Prostate gland (tissue), 2 donors: ENCODE data around the gene SNRPA1. TPM values are rescaled to one million over a fixed set of nuclear protein-coding genes. Genes with fewer than 3 reads are reported as not detected.

Experiments used
- DNase-seq: peaks from one replicate; pipeline ENCODE4 v3.0.0-alpha.2; 2019; ENCODE audit warnings: low spot score
- H3K27ac ChIP-seq, 2 donors: fragments of 200-600 bp; sonication (generic); 2 replicates each; pipeline ENCODE4 v1.5.1; 2017 to 2019
- H3K27me3 ChIP-seq: fragments of 200-600 bp; sonication (generic); replicated peaks from 2 replicates; pipeline ENCODE4 v1.5.1; 2019; ENCODE audit not compliant: insufficient read depth
- H3K36me3 ChIP-seq, 2 donors: fragments of 200-600 bp; sonication (generic); 1 replicate in 1 of 2; 2 replicates in 1 of 2; pipeline versions ENCODE4 v1.5.1 to v1.8.1; 2017 to 2019
- H3K4me1 ChIP-seq: fragments of 200-600 bp; sonication (generic); replicated peaks from 2 replicates; pipeline ENCODE4 v1.5.1; 2019
- H3K4me3 ChIP-seq, 2 donors: fragments of 200-600 bp; sonication (generic); 2 replicates each; pipeline ENCODE4 v1.5.1; 2017 to 2019
- H3K9me3 ChIP-seq: fragments of 200-600 bp; sonication (generic); 2 replicates; pipeline ENCODE4 v1.5.1; 2017
- POLR2A ChIP-seq: fragments of 450-650 bp; IDR thresholded peaks from one replicate; pipeline ENCODE4 v1.6.1; 2016; ENCODE audit warnings: antibody characterized with exemption, mild to moderate bottlenecking
- POLR2AphosphoS5 ChIP-seq: sonication (generic); formaldehyde crosslinking; IDR thresholded peaks from one replicate; pipeline ENCODE4 v1.6.1; 2017; ENCODE audit warnings: antibody characterized with exemption
- WGBS: methylation state at CpG from one replicate; pipeline ENCODE4 v1.1.5; 2018; 5-methylcytosine and 5-hydroxymethylcytosine counted together
- intact Hi-C: fragments of 100-400 bp; cut with DNase I; formaldehyde crosslinking; loops from one replicate; pipeline ENCODE4 v1.14.2; 2022
- total RNA-seq, 2 donors: library from RNA; depleted of rRNA; stranded (reverse); fragments of >200 nt; gene quantifications; one replicate each; pipeline ENCODE4 v1.1.0, GENCODE V29; 2016
- TF ChIP-seq, protein P1 (sequence below), 4 experiments: fragments of 200-600 bp in 2 of 4; fragments of 450-650 bp in 2 of 4; sonication (generic) in 2 of 4; IDR thresholded peaks; 1 replicate in 3 of 4; 2 replicates in 1 of 4; pipeline ENCODE4 v1.5.1; 2016 to 2019; ENCODE audit warnings: antibody characterized with exemption in 4 of 4, mild to moderate bottlenecking in 2 of 4, moderate library complexity in 2 of 4

SNRPA1 gene
- total RNA-seq, 2 donors from 2014 or later: 23.6 to 55.3 TPM

DNA sequence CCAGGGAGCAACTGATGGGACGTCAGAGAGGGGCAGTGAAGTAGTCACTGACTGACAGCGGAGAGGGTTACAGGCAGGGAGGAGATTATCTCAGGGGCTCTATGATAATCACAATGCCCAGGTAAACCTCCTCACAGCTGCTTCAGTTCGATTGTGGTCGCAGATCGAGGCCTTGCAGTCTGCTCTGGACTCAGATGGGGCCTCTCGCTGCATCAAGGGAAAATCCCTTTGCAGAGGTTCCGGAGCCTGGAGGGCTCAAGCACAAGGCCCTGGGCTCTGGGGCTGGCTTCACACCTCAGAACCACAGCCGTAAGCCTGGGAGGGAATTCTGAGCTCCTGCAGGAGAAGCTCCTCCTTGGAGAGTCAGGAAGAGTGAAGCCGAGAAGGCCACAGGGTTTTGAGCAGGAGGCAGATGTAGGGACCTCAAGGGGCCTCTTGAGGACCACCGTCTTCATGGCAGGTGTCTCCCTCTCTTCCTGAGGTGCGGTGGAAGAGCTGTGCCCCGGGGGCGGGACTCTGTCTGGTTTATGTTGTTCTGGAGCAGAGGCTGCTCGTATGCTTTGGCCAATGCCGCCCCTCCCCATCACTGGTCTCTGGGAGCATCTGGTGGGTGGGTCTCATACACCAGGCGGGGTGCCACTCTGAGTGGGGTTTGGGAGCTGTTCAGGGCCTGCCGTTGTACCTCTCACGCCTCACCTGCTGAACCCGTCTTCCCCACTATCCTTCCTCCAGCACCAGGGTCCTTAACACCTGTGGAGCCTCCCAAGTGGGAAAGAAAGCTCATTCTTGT, 19.5 kb upstream of the SNRPA1 start:
- no peak for DNase-seq
- TF ChIP-seq POLR2AphosphoS5: no peak
- TF ChIP-seq POLR2A: no peak
- TF ChIP-seq, protein P1, sequence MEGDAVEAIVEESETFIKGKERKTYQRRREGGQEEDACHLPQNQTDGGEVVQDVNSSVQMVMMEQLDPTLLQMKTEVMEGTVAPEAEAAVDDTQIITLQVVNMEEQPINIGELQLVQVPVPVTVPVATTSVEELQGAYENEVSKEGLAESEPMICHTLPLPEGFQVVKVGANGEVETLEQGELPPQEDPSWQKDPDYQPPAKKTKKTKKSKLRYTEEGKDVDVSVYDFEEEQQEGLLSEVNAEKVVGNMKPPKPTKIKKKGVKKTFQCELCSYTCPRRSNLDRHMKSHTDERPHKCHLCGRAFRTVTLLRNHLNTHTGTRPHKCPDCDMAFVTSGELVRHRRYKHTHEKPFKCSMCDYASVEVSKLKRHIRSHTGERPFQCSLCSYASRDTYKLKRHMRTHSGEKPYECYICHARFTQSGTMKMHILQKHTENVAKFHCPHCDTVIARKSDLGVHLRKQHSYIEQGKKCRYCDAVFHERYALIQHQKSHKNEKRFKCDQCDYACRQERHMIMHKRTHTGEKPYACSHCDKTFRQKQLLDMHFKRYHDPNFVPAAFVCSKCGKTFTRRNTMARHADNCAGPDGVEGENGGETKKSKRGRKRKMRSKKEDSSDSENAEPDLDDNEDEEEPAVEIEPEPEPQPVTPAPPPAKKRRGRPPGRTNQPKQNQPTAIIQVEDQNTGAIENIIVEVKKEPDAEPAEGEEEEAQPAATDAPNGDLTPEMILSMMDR (IDR thresholded peaks at IDR 0.05): no peak
- no peaks in the 10 kb centered on the region for H3K9me3 ChIP-seq
- intact Hi-C loops: no loop called here
- no peaks in the 10 kb centered on the region for H3K27me3 ChIP-seq
- no peak overlapping the region for H3K27ac ChIP-seq
- no peak overlapping the region for H3K4me3 ChIP-seq
- no peaks in the 10 kb centered on the region for H3K36me3 ChIP-seq
- 87% methylated on average over 19 of the region's 19 CpGs for WGBS
- no peaks in the 10 kb centered on the region for H3K4me1 ChIP-seq

DNA sequence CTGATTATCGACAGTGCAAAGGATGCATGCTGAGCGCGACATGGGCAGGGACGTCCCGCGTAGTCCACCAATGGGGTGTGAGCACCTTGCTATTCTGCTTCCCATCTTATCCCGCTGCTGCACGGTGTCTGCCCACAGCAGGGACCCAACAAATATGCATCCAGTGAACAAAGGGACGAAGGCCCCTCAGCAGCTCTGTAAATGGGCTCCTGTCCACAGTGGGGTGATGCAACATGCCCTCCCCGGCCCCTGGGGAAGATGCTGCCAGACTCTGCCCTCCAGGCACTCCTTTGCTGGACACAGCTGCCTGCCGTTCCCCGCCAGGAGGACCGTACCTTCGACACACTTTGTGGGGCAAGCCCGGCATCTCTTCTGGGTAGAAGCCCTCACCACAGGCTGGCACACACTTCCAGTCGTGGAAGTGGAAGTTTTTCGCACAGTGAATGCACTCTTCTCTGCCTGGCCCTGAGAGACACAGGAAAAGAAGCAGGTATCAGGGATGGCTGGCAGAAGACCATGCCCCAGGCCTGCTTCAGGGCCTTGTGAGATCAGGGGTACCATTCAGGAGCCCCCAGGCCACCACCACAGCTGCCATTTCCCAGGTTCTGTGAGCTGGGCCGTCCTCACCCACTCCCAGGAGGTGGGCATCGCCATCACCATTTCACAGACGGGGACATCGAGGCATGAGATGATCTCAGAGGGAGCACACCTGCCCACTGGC, 18.2 kb upstream of the SNRPA1 start:
- 92% methylated on average over 21 of the region's 21 CpGs for WGBS
- intact Hi-C loops: no loop called here
- Histone ChIP-seq H3K36me3 (no peaks in the 10 kb centered on the region), H3K4me3 (no peak overlapping the region), H3K27ac (no peak overlapping the region), H3K4me1 (no peaks in the 10 kb centered on the region), H3K27me3 (no peaks in the 10 kb centered on the region), H3K9me3 (no peaks in the 10 kb centered on the region)
- DNase-seq: no peak
- TF ChIP-seq, protein P1 (IDR thresholded peaks at IDR 0.05): no peak
- no peak for TF ChIP-seq POLR2AphosphoS5
- no peak for TF ChIP-seq POLR2A

DNA sequence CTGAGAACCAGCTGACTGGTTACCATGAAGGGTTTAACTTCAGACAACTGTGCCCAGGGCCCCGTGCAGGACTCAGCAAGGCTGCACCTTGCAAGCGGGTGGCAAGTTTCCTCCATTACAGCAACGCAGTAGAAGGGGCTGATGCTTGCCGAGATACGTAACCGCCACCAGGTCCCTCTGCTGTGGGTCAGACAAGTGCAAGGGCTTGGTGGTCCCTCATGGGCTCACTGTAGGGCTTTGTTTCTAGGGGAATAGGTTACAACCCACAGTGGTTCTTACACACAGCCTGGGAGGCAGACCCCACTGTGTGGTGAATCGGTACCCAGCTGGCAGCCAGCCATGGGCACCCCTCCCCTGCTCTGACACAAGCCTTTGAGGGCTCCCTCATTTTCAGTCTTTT, 15.5 kb upstream of the SNRPA1 start:
- no peak overlapping the region for H3K4me3 ChIP-seq
- intact Hi-C loops: no loop called here
- H3K36me3 ChIP-seq: no peaks in the 10 kb centered on the region
- WGBS: 98% methylated on average over 7 of the region's 7 CpGs
- no peak for DNase-seq
- H3K9me3 ChIP-seq: no peaks in the 10 kb centered on the region
- no peak overlapping the region for H3K27ac ChIP-seq
- TF ChIP-seq POLR2AphosphoS5: no peak
- H3K4me1 ChIP-seq: no peaks in the 10 kb centered on the region
- H3K27me3 ChIP-seq: no peaks in the 10 kb centered on the region

DNA sequence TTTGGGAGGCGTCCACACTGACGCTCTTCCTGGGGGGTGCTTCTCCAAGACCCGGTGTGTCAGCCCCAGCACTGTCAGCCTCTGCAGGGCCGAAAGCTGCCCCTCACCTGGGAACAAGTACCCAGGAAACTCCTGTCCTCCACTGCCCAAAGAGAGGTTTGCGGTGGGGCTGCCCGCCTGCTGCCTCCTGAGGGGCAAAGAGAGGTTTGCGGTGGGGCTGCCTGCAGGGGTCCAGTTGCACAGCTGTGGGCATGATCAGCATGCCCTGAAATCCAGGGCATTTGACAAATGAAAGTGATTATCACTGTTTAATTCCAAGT, 15.1 kb upstream of the SNRPA1 start:
- Histone ChIP-seq H3K4me1 (no peaks in the 10 kb centered on the region), H3K27me3 (no peaks in the 10 kb centered on the region), H3K27ac (no peak overlapping the region), H3K4me3 (no peak overlapping the region), H3K36me3 (no peaks in the 10 kb centered on the region), H3K9me3 (no peaks in the 10 kb centered on the region)
- TF ChIP-seq POLR2A: no peak
- TF ChIP-seq POLR2AphosphoS5: no peak
- TF ChIP-seq, protein P1 (IDR thresholded peaks at IDR 0.05): no peak
- intact Hi-C loops: no loop called here
- DNase-seq: no peak
- WGBS: 92% methylated on average over 7 of the region's 7 CpGs

DNA sequence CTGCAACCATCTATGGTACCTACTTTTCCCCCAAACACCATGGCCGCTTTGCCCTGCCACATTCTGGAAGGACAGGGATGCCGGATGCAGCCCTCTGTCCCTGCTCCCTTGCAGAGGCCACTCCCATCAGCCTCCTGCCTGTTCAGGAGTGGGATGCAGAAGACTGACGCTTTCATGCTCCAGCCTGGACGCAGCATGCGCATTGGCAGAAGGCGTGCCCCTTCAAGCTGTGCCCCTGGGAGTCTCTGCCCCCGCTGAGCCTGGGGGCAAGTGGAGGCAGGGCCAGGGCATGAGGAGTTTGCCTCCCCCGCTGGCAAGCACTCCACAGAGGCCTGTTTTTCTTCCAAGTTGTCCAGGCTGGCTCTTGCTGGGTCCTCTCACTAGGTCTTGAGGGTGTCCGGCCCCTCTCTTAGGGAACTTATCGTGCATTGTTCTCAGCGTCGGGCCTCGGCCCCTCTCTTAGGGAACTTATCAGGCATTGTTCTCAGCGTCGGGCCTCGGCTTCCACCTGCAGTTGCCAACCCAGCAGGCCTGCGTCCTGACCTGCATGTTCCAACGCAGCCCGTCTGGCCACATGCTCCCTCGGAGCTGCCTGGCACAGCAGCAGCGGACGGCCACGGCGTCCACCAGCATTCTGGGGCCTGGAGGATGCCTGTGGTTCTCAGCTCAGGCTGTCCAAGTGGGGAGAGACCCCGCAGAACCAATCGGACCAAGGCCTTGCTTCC, 14.6 kb upstream of the SNRPA1 start:
- Histone ChIP-seq H3K4me3 (no peak overlapping the region), H3K4me1 (no peaks in the 10 kb centered on the region), H3K9me3 (no peaks in the 10 kb centered on the region), H3K27me3 (no peaks in the 10 kb centered on the region), H3K36me3 (no peaks in the 10 kb centered on the region), H3K27ac (no peak overlapping the region)
- no peak for DNase-seq
- TF ChIP-seq, protein P1 (IDR thresholded peaks at IDR 0.05): no peak
- no peak for TF ChIP-seq POLR2AphosphoS5
- no peak for TF ChIP-seq POLR2A
- intact Hi-C loops: no loop called here
- 59% methylated on average over 26 of the region's 26 CpGs for WGBS
